Endothelial cell of umbilical vein (primary cell): ENCODE data around the gene LCLAT1. TPM values are rescaled to one million over a fixed set of nuclear protein-coding genes. Genes with fewer than 3 reads are reported as not detected.

Experiments used
- BruUV-seq: library from RNA; stranded (reverse); fragments of 400-500 nt; replicated peaks from 2 replicates; lab custom pipeline; 2021; lab: Mats Ljungman, UMichigan
- CTCF ChIA-PET: fragments of 300-600, 350-600 bp; sonication (Branson Sonifier 250); formaldehyde crosslinking; loops from one replicate; lab custom pipeline; 2021; ENCODE audit warnings: antibody characterized with exemption, inconsistent platforms; lab: Charles Lee
- POLR2A ChIA-PET: fragments of 300-600, 350-600 bp; sonication (Branson Sonifier 250); formaldehyde crosslinking; loops from one replicate; lab custom pipeline; 2021; ENCODE audit warnings: antibody characterized with exemption, inconsistent platforms; lab: Charles Lee
- DNase-seq: peaks from one replicate; pipeline ENCODE4 v3.0.0-alpha.2; 2011; ENCODE audit warnings: low read depth, low spot score
- FAIRE-seq: peaks from 2 replicates; lab custom pipeline; 2011; peaks lifted over from hg19 to GRCh38; lab: Jason Lieb, UNC
- H2AFZ ChIP-seq: 2 replicates; pipeline ENCODE4 v1.6.0; 2012; ENCODE audit warnings: low read depth, low read length, control low read depth, inconsistent platforms
- H3K27ac ChIP-seq: 2 replicates; pipeline ENCODE4 v1.5.1; 2011; ENCODE audit warnings: low read depth, mild to moderate bottlenecking, control low read depth, low read length, moderate library complexity; ENCODE audit not compliant: insufficient read depth
- H3K27me3 ChIP-seq, 2 experiments: 2 replicates each; pipeline versions ENCODE4 v1.6.0 to v1.6.1; 2011; ENCODE audit warnings: low read length in 2 of 2, mixed read lengths in 1 of 2; ENCODE audit not compliant: control insufficient read depth in 2 of 2, insufficient read depth in 2 of 2
- H3K36me3 ChIP-seq, 2 experiments: 2 replicates in 1 of 2; 3 replicates in 1 of 2; pipeline ENCODE4 v1.5.1; 2011; ENCODE audit warnings: low read length in 2 of 2, mild to moderate bottlenecking in 1 of 2, moderate library complexity in 1 of 2; ENCODE audit not compliant: control insufficient read depth in 2 of 2, insufficient read depth in 2 of 2; ENCODE audit errors: extremely low read depth in 1 of 2
- H3K4me1 ChIP-seq: 3 replicates; pipeline ENCODE4 v1.5.1; 2011; ENCODE audit warnings: mild to moderate bottlenecking, low read length; ENCODE audit not compliant: control insufficient read depth, insufficient read depth; ENCODE audit errors: extremely low read depth
- H3K4me2 ChIP-seq: 2 replicates; pipeline ENCODE4 v1.6.1; 2011; ENCODE audit warnings: low read length, control low read depth, mixed read lengths; ENCODE audit not compliant: insufficient read depth
- H3K4me3 ChIP-seq, 3 experiments: fragments of 200-600 bp in 1 of 3; sonication (generic), shearing (Covaris generic) in 1 of 3; replicated peaks in 1 of 3; 2 replicates each; pipeline ENCODE4 v1.5.1; 2011 to 2016; ENCODE audit warnings: control low read depth in 3 of 3, low read length in 3 of 3, mild to moderate bottlenecking in 2 of 3, inconsistent platforms in 1 of 3, low read depth in 1 of 3, moderate library complexity in 1 of 3; ENCODE audit not compliant: insufficient read depth in 1 of 3
- H3K79me2 ChIP-seq: 2 replicates; pipeline ENCODE4 v1.6.0; 2012; ENCODE audit warnings: low read length, inconsistent platforms; ENCODE audit not compliant: control insufficient read depth, insufficient read depth
- H3K9ac ChIP-seq: replicated peaks from 2 replicates; pipeline ENCODE3; 2011; ENCODE audit warnings: low read length, control low read depth; ENCODE audit not compliant: insufficient read depth; ENCODE audit errors: extremely low read depth
- H3K9me1 ChIP-seq: replicated peaks from 3 replicates; pipeline ENCODE4 v1.6.0; 2011; ENCODE audit warnings: mild to moderate bottlenecking, low read length; ENCODE audit not compliant: control insufficient read depth, insufficient read depth; ENCODE audit errors: extremely low read depth
- H3K9me3 ChIP-seq: replicated peaks from 2 replicates; pipeline ENCODE4 v1.5.1; 2012; ENCODE audit warnings: low read length, inconsistent platforms; ENCODE audit not compliant: control insufficient read depth, insufficient read depth
- H4K20me1 ChIP-seq: replicated peaks from 2 replicates; pipeline ENCODE3; 2011; ENCODE audit warnings: mild to moderate bottlenecking, low read length; ENCODE audit not compliant: control insufficient read depth, insufficient read depth; ENCODE audit errors: extremely low read depth
- CTCF ChIP-seq, 2 donors: IDR thresholded peaks; 1 replicate in 1 of 2; 2 replicates in 1 of 2; pipeline ENCODE4 v1.5.1; 2011; ENCODE audit warnings: low read length in 2 of 2, mild to moderate bottlenecking in 2 of 2, moderate library complexity in 2 of 2, control low read depth in 1 of 2, inconsistent platforms in 1 of 2, low read depth in 1 of 2; ENCODE audit not compliant: insufficient read depth in 1 of 2; ENCODE audit errors: extremely low read depth in 1 of 2
- EZH2 ChIP-seq: IDR thresholded peaks from 2 replicates; pipeline ENCODE4 v1.6.1; 2012; ENCODE audit warnings: borderline replicate concordance, low read depth, mild to moderate bottlenecking, moderate library complexity, low read length, inconsistent platforms; ENCODE audit not compliant: severe bottlenecking
- FOS ChIP-seq: IDR thresholded peaks from 2 replicates; pipeline ENCODE4 v1.6.1; 2011; ENCODE audit warnings: mild to moderate bottlenecking, low read length, moderate library complexity, borderline replicate concordance; ENCODE audit not compliant: insufficient read depth
- GATA2 ChIP-seq: IDR thresholded peaks from 2 replicates; pipeline ENCODE4 v1.7.0; 2011; ENCODE audit warnings: low read depth, mild to moderate bottlenecking, moderate library complexity, mixed read lengths, low read length; ENCODE audit not compliant: insufficient read length, insufficient read depth
- JUN ChIP-seq: IDR thresholded peaks from 2 replicates; pipeline ENCODE4 v1.6.1; 2011; ENCODE audit warnings: borderline replicate concordance, low read depth; ENCODE audit not compliant: insufficient read length, insufficient read depth
- MAX ChIP-seq: IDR thresholded peaks from 2 replicates; pipeline ENCODE4 v1.6.1; 2011; ENCODE audit not compliant: insufficient read depth, insufficient read length
- MYC ChIP-seq: IDR thresholded peaks from one replicate; pipeline ENCODE4 v1.6.1; 2011; ENCODE audit warnings: mild to moderate bottlenecking, low read depth, low read length
- POLR2A ChIP-seq: IDR thresholded peaks from 2 replicates; pipeline ENCODE4 v1.6.1; 2012; ENCODE audit warnings: low read depth, mild to moderate bottlenecking, control low read depth, low read length
- POLR2AphosphoS5 ChIP-seq: IDR thresholded peaks from 2 replicates; pipeline ENCODE4 v1.6.1; 2012; ENCODE audit warnings: low read depth, mild to moderate bottlenecking, control low read depth, low read length, moderate library complexity; ENCODE audit not compliant: insufficient read depth
- dilution Hi-C: fragments of 300-500 bp; cut with MboI; formaldehyde crosslinking; loops from one replicate; pipeline ENCODE4 v1.15.0; 2019; ENCODE audit warnings: low sequenced_read_pairs; ENCODE audit not compliant: extremely low pct_ligation_motif_present
- intact Hi-C: fragments of 100-400 bp; cut with micrococcal nuclease; formaldehyde crosslinking; loops from one replicate; pipeline ENCODE4 v1.10.0; 2022
- polyA plus RNA-seq, 4 experiments: library from polyadenylated mRNA; depleted of rRNA in 3 of 4; stranded (reverse) in 3 of 4; unstranded in 1 of 4; fragments of >200 nt; gene quantifications; 2 replicates each; pipeline versions ENCODE4 v1.2.1 to v1.2.3, GENCODE V29; 2011 to 2012; ENCODE audit warnings: missing spikeins in 1 of 4
- total RNA-seq: library from RNA; stranded (reverse); gene quantifications from 2 replicates; pipeline ENCODE4 v1.2.3, GENCODE V29; 2021

LCLAT1 gene
- total and polyA plus RNA-seq, 2 donors (not counting 3 experiments of a cell fraction or from before 2014, with no cell fraction given): 6.1 to 20.8 TPM

- POLR2A ChIA-PET: no interaction called here
- CTCF ChIA-PET: interaction anchor here (0.7 kb wide), 1 partner anchor 1616 kb away, joined by 3 read pairs; no protein-coding TSS in a partner anchor
- TF ChIP-seq MYC (no peak), MAX (no peak), FOS (no peak), EZH2 (no peak), GATA2 (no peak), POLR2A (no peak), CTCF (IDR thresholded peaks at IDR 0.05; ENCODE audit: extremely low read depth in 1 of 2, insufficient read depth in 1 of 2, low read depth in 1 of 2, low read length in 2 of 2) (no peak), POLR2AphosphoS5 (no peak), JUN (no peak)
These were observed 237.0 kb downstream of the LCLAT1 start for GRCh38 chr2:30684026-30684425.

More at GRCh38 chr2:30684026-30684425, 237.0 kb downstream of the LCLAT1 start:
- Histone ChIP-seq H3K9ac (no peak overlapping the region), H3K36me3 (no peaks in the 10 kb centered on the region), H3K79me2 (no peaks in the 10 kb centered on the region), H3K4me1 (no peaks in the 10 kb centered on the region), H4K20me1 (no peaks in the 10 kb centered on the region), H3K27me3 (no peaks in the 10 kb centered on the region), H3K4me2 (no peak overlapping the region), H2AFZ (no peak overlapping the region), H3K9me1 (no peaks in the 10 kb centered on the region), H3K4me3 (no peak overlapping the region), H3K27ac (no peak overlapping the region), H3K9me3 (no peaks in the 10 kb centered on the region)
- no peak for FAIRE-seq
- BruUV-seq: no TSS peak
- dilution Hi-C loops (no loop called here), intact Hi-C loops (no loop called here)
- DNase-seq: no peak
